Neural progenitor cell (in vitro differentiated cells): ENCODE measurements around the gene TEX35.

Experiments
- EZH2 ChIP-seq: fragments of 200-600 bp; sonication (generic); IDR thresholded peaks from 2 replicates; pipeline ENCODE4 v1.6.1; 2017; ENCODE audit warnings: antibody characterized with exemption, mild to moderate bottlenecking, moderate library complexity
- TF ChIP-seq, protein P1 (sequence below): fragments of 200-600 bp; sonication (generic); IDR thresholded peaks from 2 replicates; pipeline ENCODE4 v1.5.1; 2017; ENCODE audit warnings: antibody characterized with exemption, mild to moderate bottlenecking

DNA sequence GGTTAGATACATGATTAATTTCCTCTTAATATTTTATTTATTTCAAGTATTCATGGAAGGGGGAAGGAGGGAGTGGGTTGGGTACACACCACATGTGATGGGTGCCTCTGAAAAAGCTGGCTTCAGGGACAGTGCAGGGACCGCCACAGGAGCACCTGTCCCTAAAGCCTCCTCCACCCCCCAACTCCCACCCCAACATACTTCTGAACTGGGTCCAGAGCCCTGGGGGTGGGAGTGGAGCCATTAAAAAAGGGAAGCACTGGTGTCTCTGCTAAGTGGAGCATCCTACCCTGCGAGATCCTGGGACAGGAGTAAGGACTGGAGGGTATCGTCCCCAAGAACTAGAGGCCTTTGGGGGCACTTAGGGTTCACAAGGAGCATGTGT is 10.6 kb upstream of the TEX35 start:
- no peak for TF ChIP-seq EZH2
- TF ChIP-seq, protein P1, sequence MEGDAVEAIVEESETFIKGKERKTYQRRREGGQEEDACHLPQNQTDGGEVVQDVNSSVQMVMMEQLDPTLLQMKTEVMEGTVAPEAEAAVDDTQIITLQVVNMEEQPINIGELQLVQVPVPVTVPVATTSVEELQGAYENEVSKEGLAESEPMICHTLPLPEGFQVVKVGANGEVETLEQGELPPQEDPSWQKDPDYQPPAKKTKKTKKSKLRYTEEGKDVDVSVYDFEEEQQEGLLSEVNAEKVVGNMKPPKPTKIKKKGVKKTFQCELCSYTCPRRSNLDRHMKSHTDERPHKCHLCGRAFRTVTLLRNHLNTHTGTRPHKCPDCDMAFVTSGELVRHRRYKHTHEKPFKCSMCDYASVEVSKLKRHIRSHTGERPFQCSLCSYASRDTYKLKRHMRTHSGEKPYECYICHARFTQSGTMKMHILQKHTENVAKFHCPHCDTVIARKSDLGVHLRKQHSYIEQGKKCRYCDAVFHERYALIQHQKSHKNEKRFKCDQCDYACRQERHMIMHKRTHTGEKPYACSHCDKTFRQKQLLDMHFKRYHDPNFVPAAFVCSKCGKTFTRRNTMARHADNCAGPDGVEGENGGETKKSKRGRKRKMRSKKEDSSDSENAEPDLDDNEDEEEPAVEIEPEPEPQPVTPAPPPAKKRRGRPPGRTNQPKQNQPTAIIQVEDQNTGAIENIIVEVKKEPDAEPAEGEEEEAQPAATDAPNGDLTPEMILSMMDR: no peak
